Activated CD8-positive, alpha-beta memory T cell treated with anti-CD3 and anti-CD28 coated beads, Interleukin-2, amount 50 U/mL, for 24 hours (primary cell): ENCODE measurements around the gene SLC39A5.
"Not testable (repeated sequence)": the region's sequence is repeated elsewhere in the genome, so short reads cannot be mapped to it uniquely, and the experiment has no call there.

Experiments used
- DNase-seq: peaks from one replicate; pipeline ENCODE4 v3.0.0-alpha.2; 2020; ENCODE audit errors: extremely low read depth

Gene SLC39A5

DNA sequence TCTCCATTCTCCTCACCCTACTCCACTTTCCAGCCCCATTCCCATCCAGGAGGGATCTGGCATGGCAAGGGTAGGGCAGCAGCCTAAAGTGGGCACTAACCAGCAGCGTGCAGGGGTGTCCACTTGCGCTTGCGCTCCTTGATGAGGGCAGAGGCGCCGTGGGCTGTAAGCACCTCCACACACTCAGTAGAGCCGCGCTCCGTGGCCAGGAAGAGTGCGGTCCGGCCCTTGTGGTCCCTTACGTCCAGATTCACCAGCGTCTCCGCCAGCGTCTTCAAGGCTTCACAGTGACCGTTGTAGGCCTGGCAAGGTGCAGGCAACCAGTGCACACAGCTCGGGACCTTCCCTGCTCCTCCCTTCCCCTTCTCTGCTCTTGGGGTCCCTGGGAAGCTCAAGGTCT, 18.1 kb downstream of the SLC39A5 start:
- DNase-seq = no peak

DNA sequence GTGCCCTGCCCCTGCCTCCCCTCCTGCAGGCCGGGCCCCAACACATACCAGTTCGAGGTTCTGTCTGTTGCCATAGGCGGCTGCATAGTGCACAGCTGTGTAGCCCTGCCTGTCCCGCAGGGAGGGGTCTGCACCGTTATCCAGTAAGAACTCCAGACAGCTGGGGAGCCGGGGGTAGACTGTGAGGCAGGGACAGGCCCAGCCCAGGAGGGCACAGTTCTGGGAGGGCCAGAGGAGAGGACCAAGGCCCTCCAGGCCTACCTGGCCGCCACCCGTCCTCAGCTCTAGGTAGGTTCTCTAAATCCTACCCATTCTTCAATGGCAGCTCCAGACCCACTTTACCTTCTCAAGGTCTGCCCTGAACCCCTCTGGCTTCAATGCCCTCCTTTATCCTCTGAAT, 18.9 kb downstream of the SLC39A5 start:
- no peak for DNase-seq

DNA sequence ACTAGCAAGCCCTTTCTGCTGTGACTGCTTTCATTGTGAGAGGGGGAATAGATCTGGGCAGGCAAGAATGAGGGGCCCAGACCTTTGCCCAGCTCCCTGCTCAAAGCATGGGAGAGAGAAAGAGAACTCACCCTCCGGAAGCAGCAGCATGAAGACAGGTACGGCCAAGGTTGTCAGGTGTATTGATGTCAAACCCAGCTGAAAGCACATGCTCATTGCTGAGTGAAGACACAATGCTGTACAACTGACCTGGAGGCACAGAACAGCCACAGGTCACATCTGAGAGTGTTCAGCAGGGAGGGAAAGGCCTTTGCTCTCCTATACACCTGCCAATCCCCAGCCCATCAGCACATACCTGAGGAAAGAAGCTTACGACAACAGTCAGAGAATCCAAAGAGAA, 22.8 kb downstream of the SLC39A5 start:
- DNase-seq = no peak

DNA sequence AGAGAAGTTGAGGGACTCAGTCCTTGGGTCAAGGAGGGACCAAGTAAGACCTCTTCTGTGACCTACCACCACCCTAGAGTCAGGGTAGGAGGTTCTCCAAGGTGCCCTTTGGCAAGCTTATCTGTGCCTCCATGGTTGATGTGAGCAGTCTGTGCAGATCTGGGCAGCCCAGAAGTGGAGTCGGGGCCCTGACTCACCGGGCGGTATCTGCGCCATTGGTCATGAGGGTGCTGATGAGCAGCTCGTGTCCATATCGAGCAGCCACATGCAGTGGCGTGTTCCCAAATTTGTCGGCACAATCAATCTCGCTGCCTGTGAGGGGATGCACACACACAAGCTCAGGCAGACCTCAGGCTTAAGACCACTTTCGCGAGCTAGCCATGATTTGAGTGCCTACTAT, 23.2 kb downstream of the SLC39A5 start:
- DNase-seq = no peak

- DNase-seq = no peak
Measured at GRCh38 chr12:56255671-56256070, 25.8 kb downstream of the SLC39A5 start.

DNA sequence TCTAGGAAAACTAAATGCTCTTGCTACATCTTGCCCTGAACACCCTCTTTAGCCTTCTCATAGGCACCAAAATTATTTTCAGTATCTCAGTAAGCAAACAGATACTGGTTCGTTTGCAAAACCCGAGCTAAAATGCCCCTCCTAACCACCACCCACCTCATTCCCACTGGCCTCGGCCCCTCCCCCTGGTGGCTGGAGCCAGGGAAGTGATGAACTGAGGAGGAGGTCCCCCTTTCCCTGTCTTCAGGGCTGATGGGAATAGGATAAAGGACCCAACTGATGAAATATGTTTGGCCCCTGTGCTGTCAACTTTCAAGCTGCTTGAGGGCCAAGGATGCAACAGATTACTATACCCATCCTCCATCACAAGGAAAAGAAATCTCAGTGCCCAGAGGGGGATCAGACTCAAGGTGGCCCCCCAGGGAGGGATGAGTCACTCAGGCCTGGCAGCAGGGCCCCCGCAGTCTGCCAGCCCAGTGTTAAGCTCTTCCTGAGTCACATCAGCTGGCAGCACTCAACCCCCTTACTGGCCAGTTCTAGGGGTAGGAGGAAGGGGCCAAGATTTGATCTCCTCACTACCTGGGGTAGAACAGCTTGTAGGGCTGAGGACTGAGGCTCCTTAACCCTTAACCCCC, 26.6 kb downstream of the SLC39A5 start:
- no peak for DNase-seq

DNA sequence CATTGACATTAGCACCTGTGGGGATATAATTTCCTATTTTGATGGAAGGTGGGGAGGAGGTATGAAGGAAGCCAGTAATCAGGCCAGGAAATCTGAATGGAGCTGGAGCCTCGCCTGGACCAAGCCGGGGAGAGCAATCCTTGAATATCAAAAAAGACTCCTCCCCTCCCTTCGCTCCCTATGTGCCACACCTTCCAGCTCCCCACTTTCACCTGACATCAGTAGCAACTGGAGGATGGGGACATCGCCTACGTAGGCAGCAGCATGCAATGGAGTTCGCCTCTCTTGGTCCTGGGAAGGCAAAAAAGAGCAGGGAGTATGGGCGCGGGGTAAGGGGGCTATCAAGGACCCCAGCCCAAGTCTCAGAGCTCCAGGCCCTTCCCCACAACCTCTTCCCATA, 27.2 kb downstream of the SLC39A5 start:
- no peak for DNase-seq

- no peak for DNase-seq
Measured at GRCh38 chr12:56257491-56258067, 27.7 kb downstream of the SLC39A5 start.

DNA sequence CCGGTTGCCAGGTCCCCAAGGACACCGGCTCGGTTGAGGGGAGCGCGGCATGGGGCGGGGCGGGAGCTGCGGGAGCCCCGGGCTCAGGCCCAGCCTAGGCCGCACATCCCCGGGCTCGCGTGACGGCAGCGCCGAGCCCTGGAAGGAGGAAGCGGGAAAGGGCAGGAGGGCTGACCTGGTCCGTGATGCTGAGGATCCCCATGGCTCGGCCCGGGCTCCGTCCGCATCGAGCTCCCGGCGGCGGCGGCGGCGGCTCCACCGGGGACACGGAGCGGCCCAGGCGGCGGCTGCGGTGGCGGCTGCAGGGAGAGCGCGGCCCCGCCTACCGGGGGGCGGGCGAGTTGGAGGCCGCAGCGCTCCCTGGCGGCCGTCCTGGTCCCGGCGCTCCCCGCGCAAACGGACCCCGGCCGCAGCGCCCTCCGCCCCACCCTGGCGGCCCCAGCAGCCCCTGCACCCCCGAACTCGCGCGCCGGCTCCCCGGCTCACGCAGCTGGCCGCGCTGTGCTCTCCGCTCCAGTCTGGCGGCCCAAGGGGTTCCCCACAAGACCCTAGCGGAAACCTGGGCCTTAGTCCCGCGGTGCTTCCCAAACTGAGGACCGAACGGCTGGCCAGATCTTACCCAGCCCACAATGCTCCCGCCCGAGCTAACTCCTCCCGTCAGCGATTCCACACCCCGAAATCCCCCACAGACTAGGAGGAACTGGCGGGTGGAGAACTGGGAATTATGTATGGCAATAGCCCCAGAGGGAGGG, 28.4 kb downstream of the SLC39A5 start, which contains the start of gene ANKRD52:
ANKRD52 (minus strand) TSS at position 317 of the 752 bp plus-strand sequence; CDS start at position 202, 115 bp downstream.
- DNase-seq = peak; percentile 35

- DNase-seq = no peak
Measured at GRCh38 chr12:56258820-56259183, 29.0 kb downstream of the SLC39A5 start.

- DNase-seq = no peak
Measured at GRCh38 chr12:56260380-56260779, 30.5 kb downstream of the SLC39A5 start.

DNA sequence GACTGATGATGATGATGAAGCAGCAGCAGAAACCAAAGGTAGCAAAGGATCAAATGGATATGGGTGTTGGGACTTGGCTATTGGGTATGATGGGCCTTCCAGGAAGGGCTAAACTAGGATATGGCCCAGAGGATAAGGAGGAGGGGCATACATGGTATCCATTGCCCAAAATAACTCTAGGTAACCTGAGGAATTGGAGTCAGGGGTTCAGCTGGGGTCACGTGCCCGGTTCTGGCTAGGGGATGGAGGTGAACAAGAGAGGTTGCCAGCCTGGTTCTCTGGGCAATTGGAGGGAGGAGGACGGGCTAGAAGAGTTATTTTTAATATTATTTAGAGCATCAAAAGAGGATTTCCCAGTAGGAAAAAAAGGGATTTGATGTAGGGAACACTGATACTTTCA, 31.1 kb downstream of the SLC39A5 start:
- DNase-seq = no peak

GRCh38 chr12:56261503-56262232, 31.8 kb downstream of the SLC39A5 start:
- DNase-seq = no peak

- not testable (repeated sequence) for DNase-seq
Measured at GRCh38 chr12:56262955-56263354, 33.1 kb downstream of the SLC39A5 start.

DNA sequence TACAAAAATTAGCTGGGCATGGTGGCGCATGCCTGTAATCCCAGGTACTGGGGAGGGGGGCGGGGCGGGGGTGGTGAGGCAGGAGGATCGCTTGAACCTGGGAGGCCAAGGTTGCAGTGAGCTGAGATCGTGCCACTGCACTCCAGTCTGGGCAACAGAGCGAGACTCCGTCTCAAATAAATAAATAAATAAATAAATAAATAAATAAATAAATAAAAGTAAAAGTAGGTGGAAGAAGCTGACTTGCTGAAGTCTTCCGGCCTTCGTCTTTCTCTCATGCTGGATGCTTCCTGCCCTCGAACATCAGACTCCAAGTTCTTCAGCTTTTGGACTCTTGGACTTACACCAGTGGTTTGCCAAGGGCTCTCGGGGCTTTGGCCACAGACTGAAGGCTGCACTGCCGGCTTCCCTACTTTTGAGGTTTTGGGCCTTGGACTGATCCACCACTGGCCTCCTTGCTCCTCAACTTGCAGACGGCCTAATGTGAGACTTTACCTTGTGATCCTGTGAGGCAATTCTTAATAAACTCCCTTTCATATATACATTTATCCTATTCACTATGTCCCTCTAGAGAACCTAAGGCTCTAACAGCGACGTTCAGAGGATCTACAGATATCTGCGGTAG, 36.3 kb downstream of the SLC39A5 start:
- DNase-seq = not testable (repeated sequence)

- DNase-seq = peak; percentile 81
Measured at GRCh38 chr12:56266693-56267442, 37.0 kb downstream of the SLC39A5 start, which contains the start of gene COQ10A. COQ10A (plus strand) TSS chr12:56266942; CDS start chr12:56267119, 177 bp downstream.

DNA sequence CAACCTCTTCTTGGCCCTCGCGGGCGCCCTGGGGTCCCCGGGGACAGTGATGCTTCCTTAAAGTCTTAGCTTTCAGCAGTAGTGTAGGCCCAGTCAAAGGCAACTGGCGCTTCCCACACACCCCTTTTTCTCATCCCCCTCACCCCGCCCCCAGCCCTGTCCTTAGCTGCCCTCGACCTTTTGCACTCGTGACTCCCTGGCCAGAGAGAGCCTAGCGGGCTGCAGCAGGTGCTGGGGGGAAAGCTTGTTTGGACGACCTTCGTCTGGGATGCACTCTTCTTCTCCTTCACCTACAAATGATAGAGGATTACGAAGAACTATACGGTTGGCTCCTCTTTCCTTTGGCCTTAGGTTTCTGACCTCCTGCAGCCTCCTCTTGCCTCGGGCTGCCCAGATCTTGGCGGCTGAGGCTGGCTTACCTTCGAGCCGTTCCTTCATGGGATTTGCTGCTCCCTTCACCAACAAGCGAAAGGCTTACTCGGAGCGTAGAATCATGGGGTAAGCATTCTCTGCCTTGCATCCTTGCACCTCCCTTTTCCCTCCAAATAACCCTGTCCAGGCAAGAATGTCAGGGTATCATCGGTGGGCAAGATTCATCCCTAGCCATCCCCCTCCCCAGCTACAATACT, 37.7 kb downstream of the SLC39A5 start:
- DNase-seq = no peak

- no peak for DNase-seq
Measured at GRCh38 chr12:56271031-56271430, 41.2 kb downstream of the SLC39A5 start.

DNA sequence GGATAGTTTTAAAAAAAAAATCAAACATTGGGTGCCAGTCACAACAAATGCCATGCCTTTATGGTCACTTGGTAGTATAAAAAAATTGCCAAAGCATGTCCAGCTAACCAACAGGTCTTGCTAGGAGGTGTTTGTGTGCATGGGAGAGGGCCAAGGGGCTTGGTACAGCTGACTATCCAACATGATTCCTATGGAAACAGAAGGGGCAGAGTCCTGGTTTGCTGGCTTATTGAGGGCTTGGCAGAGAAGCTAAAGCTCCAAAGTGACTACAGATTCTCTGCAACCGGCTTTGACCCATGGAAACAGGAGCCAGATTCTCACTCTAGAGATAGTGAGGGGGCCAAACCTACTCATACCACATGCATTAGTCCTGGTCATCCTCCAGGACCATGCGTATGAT, 42.6 kb downstream of the SLC39A5 start:
- not testable (repeated sequence) for DNase-seq

GRCh38 chr12:56274299-56274698, 44.4 kb downstream of the SLC39A5 start:
- no peak for DNase-seq

DNA sequence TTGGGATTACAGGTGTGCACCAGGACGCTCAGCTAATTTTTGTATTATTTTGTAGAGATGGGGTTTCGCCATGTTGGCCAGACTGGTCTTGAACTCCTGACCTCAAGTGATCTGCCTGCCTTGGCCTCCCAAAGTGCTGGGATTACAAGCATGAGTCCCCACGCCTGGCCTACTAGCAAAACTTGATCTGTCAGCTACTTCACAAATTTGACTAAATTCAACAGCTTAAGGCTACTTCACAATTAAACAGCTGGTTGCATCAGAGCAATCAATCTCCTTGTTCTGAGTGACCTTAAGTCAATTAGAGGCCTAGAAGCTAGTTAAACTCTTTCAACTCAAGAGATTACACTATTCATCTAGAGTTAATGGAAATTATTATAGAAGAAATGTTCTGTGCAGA, 49.1 kb downstream of the SLC39A5 start:
- no peak for DNase-seq
